Suprapubic skin (tissue), 4 donors: ENCODE measurements around the gene RANBP3L.

Experiments
- EP300 ChIP-seq: sonication (generic); formaldehyde crosslinking; IDR thresholded peaks from one replicate; pipeline ENCODE4 v1.6.1; 2017; ENCODE audit warnings: antibody characterized with exemption
- POLR2A ChIP-seq, 2 donors: fragments of 450-650 bp; IDR thresholded peaks; one replicate each; pipeline ENCODE4 v1.6.1; 2017; ENCODE audit warnings: antibody characterized with exemption in 2 of 2, mild to moderate bottlenecking in 2 of 2, moderate library complexity in 2 of 2
- POLR2AphosphoS5 ChIP-seq, 3 donors: sonication (generic); formaldehyde crosslinking; IDR thresholded peaks; one replicate each; pipeline ENCODE4 v1.6.1; 2017; ENCODE audit warnings: antibody characterized with exemption in 3 of 3
- TF ChIP-seq, protein P1 (sequence below), 2 donors: fragments of 200-600 bp in 1 of 2; fragments of 450-650 bp in 1 of 2; sonication (generic) in 1 of 2; IDR thresholded peaks; one replicate each; pipeline ENCODE4 v1.5.1; 2016 to 2019; ENCODE audit warnings: antibody characterized with exemption in 2 of 2, mild to moderate bottlenecking in 1 of 2, moderate library complexity in 1 of 2

DNA sequence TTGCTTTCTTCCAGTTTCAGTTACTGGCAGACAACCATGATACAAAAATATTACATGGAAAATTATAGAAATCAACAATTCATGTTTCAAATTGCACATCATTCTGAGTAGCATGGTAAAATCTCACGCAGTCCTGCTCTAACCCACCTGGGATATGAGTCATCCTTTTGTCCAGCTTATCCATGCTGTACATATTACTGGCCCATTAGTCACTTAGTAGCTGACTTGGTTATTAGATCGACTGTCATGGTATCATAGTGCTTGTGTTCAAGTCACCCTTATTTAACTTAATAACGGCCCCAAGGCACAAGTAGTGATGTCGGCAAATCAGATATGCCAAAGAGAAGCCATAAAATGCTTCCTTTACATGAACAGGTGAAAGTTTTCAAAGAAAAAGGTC, 101.2 kb downstream of the RANBP3L start:
- TF ChIP-seq, protein P1, sequence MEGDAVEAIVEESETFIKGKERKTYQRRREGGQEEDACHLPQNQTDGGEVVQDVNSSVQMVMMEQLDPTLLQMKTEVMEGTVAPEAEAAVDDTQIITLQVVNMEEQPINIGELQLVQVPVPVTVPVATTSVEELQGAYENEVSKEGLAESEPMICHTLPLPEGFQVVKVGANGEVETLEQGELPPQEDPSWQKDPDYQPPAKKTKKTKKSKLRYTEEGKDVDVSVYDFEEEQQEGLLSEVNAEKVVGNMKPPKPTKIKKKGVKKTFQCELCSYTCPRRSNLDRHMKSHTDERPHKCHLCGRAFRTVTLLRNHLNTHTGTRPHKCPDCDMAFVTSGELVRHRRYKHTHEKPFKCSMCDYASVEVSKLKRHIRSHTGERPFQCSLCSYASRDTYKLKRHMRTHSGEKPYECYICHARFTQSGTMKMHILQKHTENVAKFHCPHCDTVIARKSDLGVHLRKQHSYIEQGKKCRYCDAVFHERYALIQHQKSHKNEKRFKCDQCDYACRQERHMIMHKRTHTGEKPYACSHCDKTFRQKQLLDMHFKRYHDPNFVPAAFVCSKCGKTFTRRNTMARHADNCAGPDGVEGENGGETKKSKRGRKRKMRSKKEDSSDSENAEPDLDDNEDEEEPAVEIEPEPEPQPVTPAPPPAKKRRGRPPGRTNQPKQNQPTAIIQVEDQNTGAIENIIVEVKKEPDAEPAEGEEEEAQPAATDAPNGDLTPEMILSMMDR (IDR thresholded peaks at IDR 0.05) = no peak
- TF ChIP-seq POLR2AphosphoS5 (IDR thresholded peaks at IDR 0.05) (no peak), EP300 (no peak), POLR2A (IDR thresholded peaks at IDR 0.05) (no peak)
